Measurements from ENCODE around the gene SDK1. TPM values are rescaled to one million over a fixed set of nuclear protein-coding genes. Genes with fewer than 3 reads are reported as not detected.
A peak's percentile ranks its signal among the peaks of the same experiment; 100 is the strongest.

SDK1 gene
- total RNA-seq, 1 donor, result 0.36 TPM

DNA sequence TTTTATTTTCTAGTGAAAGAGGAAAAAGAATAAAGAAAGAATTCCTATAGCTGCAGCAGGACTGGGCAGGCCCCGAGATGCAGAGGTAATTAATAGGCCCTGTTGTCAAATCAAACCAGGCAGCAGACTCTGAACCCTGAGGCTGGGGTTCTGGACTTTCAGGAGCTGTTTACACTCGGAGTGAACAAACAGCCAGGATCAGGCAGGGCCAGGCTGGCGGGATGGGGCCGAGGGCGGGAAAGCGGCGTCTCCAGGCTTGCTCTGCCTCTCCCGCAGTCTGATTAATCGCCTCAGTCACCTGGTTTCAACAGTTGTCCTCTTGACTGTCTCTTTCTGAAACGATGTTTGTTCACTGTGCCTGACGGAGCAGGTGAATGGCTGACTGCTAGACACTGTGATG is 705.6 kb downstream of the SDK1 start:
- Histone ChIP-seq H3K9me3 (ENCODE audit: low read depth, low read length) (no peaks in the 10 kb centered on the region), H3K4me2 (ENCODE audit: insufficient read depth, low read length) (peak overlapping the region; percentile 73), H3K79me2 (ENCODE audit: insufficient read depth, low read length) (no peaks in the 10 kb centered on the region), H3K27me3 (ENCODE audit: insufficient read depth, low read length) (no peaks in the 10 kb centered on the region), H3K4me1 (ENCODE audit: insufficient read depth, low read length) (no peaks in the 10 kb centered on the region), H3K36me3 (ENCODE audit: insufficient read depth, low read length) (no peaks in the 10 kb centered on the region), H4K20me1 (ENCODE audit: insufficient read depth, low read length) (no peaks in the 10 kb centered on the region), H3K4me3 (ENCODE audit: insufficient read depth, low read length) (peak overlapping the region; percentile 67), H2AFZ (ENCODE audit: low read length) (peak overlapping the region; percentile 87), H3K27ac (ENCODE audit: low read depth, low read length) (peak overlapping the region; percentile 58)
- no peak for DNase-seq (ENCODE audit: insufficient read length, low spot score, missing footprints)
- TF ChIP-seq CTCF (IDR thresholded peaks at IDR 0.05; ENCODE audit: extremely low read depth, low read depth, low read length), result no peak

DNA sequence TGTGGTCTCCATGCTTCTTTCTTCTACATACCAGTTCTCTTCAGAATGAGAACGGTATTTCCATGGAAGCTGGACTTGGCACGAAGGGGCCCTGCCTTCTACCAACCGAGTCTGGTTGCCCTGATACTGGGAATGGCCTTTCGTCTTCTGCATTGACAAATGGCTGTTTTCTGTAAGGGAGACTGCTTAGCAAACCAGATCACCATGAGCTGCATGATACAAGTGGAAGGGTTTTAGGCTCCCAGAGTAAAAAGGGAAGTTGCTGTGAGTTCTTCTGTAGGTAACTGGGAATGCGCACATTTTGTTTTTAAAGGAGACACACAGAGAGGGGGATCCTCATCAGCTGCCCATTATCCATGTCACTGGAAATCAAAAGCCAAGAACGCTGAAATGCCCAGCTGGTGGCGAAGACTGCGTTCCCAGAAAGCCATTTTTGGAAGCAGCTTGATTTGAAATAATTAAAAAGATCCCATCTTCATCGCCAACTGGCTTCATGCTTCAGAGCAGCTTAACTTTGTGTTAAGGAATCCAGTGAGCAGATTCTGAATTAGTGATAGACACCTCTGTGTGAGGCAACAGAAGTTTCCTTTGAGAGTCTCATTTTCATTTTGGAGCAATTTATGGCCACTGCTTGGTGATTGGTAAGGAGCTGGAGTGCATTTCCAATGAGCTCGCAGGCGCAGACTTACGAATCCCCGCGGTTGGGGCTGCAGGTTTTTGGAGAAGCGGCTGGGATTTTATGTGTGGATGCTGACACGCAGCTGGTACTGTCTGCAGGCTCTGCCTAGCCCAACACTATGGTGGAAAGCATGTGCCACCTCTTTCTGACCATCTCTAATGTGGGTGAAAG is 708.4 kb downstream of the SDK1 start:
- Histone ChIP-seq H3K4me3 (ENCODE audit: insufficient read depth, low read length) (no peak overlapping the region), H2AFZ (ENCODE audit: low read length) (no peak overlapping the region), H4K20me1 (ENCODE audit: insufficient read depth, low read length) (no peaks in the 10 kb centered on the region), H3K27ac (ENCODE audit: low read depth, low read length) (no peak overlapping the region), H3K79me2 (ENCODE audit: insufficient read depth, low read length) (no peaks in the 10 kb centered on the region), H3K36me3 (ENCODE audit: insufficient read depth, low read length) (no peaks in the 10 kb centered on the region), H3K9me3 (ENCODE audit: low read depth, low read length) (no peaks in the 10 kb centered on the region), H3K4me1 (ENCODE audit: insufficient read depth, low read length) (no peaks in the 10 kb centered on the region), H3K4me2 (ENCODE audit: insufficient read depth, low read length) (no peak overlapping the region), H3K27me3 (ENCODE audit: insufficient read depth, low read length) (no peaks in the 10 kb centered on the region)
- TF ChIP-seq CTCF (IDR thresholded peaks at IDR 0.05; ENCODE audit: extremely low read depth, low read depth, low read length), result no peak
- no peak for DNase-seq (ENCODE audit: insufficient read length, low spot score, missing footprints)

- Histone ChIP-seq H3K9me3 (ENCODE audit: low read depth, low read length) (no peaks in the 10 kb centered on the region), H3K4me2 (ENCODE audit: insufficient read depth, low read length) (no peak overlapping the region)
Observed at GRCh38 chr7:4010061-4010605, 709.1 kb downstream of the SDK1 start.

More at GRCh38 chr7:4010061-4010605, 709.1 kb downstream of the SDK1 start:
- H3K27me3 ChIP-seq (ENCODE audit: insufficient read depth, low read length), result no peaks in the 10 kb centered on the region
- no peak for DNase-seq (ENCODE audit: insufficient read length, low spot score, missing footprints)
- H3K4me3 ChIP-seq (ENCODE audit: insufficient read depth, low read length), result no peak overlapping the region
- no peak for TF ChIP-seq CTCF (IDR thresholded peaks at IDR 0.05; ENCODE audit: extremely low read depth, low read depth, low read length)
- no peak overlapping the region for H3K27ac ChIP-seq (ENCODE audit: low read depth, low read length)
- no peaks in the 10 kb centered on the region for H3K36me3 ChIP-seq (ENCODE audit: insufficient read depth, low read length)
- H4K20me1 ChIP-seq (ENCODE audit: insufficient read depth, low read length), result no peaks in the 10 kb centered on the region
- no peaks in the 10 kb centered on the region for H3K4me1 ChIP-seq (ENCODE audit: insufficient read depth, low read length)
- H2AFZ ChIP-seq (ENCODE audit: low read length), result no peak overlapping the region
- H3K79me2 ChIP-seq (ENCODE audit: insufficient read depth, low read length), result no peaks in the 10 kb centered on the region

Measured in osteoblast (primary cell).